COR-L47 (cell line): Measurements from ENCODE around the gene SIGMAR1.

Experiments
- DNase-seq: peaks from one replicate; lab custom pipeline; 2025; lab: John Stamatoyannopoulos, UW

The SIGMAR1 gene

GRCh38 chr9:34637356-34638137 lies at the start of gene SIGMAR1:
Gene SIGMAR1, minus strand, starts transcription at chr9:34637787. Its CDS starts 90 bp downstream, at chr9:34637697.
- DNase-seq: peak; percentile 92

- no peak for DNase-seq
Measured at GRCh38 chr9:34686732-34687131, 49.1 kb upstream of the SIGMAR1 start.

- DNase-seq: no peak
Measured at GRCh38 chr9:34686231-34686630, 48.6 kb upstream of the SIGMAR1 start.

- DNase-seq: no peak
Measured at GRCh38 chr9:34685591-34685990, 48.0 kb upstream of the SIGMAR1 start.

- DNase-seq: no peak
Measured at GRCh38 chr9:34684816-34685215, 47.2 kb upstream of the SIGMAR1 start.

GRCh38 chr9:34684145-34684544 lies 46.6 kb upstream of the SIGMAR1 start:
- DNase-seq: no peak

- no peak for DNase-seq
Measured at GRCh38 chr9:34675869-34676268, 38.3 kb upstream of the SIGMAR1 start.

GRCh38 chr9:34675048-34675714 lies 37.6 kb upstream of the SIGMAR1 start:
- DNase-seq: peak; percentile 56

GRCh38 chr9:34674440-34674839 lies 36.9 kb upstream of the SIGMAR1 start:
- no peak for DNase-seq

GRCh38 chr9:34671307-34671706 lies 33.7 kb upstream of the SIGMAR1 start:
- DNase-seq: no peak

- no peak for DNase-seq
Measured at GRCh38 chr9:34669809-34670562, 32.4 kb upstream of the SIGMAR1 start.

- DNase-seq: peak; percentile 91
Measured at GRCh38 chr9:34665381-34666250, 28.0 kb upstream of the SIGMAR1 start.

GRCh38 chr9:34665067-34665380 lies 27.4 kb upstream of the SIGMAR1 start:
- no peak for DNase-seq

- peak; percentile 55 for DNase-seq
Measured at GRCh38 chr9:34664281-34665066, 26.9 kb upstream of the SIGMAR1 start.

GRCh38 chr9:34663303-34663605 lies 25.7 kb upstream of the SIGMAR1 start:
- no peak for DNase-seq

GRCh38 chr9:34662526-34663302 lies 25.1 kb upstream of the SIGMAR1 start, which contains the start of gene CCL27:
Gene CCL27, minus strand, starts transcription at chr9:34662657. Its CDS starts 24 bp downstream, at chr9:34662633.
- no peak for DNase-seq

- no peak for DNase-seq
Measured at GRCh38 chr9:34659592-34660253, 22.1 kb upstream of the SIGMAR1 start.

- no peak for DNase-seq
Measured at GRCh38 chr9:34658461-34658860, 20.9 kb upstream of the SIGMAR1 start.

- DNase-seq: no peak
Measured at GRCh38 chr9:34656992-34657391, 19.4 kb upstream of the SIGMAR1 start.

- no peak for DNase-seq
Measured at GRCh38 chr9:34655394-34655793, 17.8 kb upstream of the SIGMAR1 start.
